ENCODE results near the gene PARD3B.
A peak's percentile ranks its signal among the peaks of the same experiment; 100 is the strongest.

Gene PARD3B

GRCh38 chr2:204849892-204850291, 304.6 kb downstream of the PARD3B start:
- DNase-seq (ENCODE audit: low spot score), result no peak
- Histone ChIP-seq H3K4me1 (ENCODE audit: insufficient read depth, poor library complexity, severe bottlenecking) (peaks cover 11% of the 10 kb centered on the region), H3K27me3 (ENCODE audit: insufficient read depth, poor library complexity, severe bottlenecking) (no peaks in the 10 kb centered on the region), H3K9me3 (ENCODE audit: severe bottlenecking) (no peaks in the 10 kb centered on the region), H3K36me3 (ENCODE audit: low read depth) (no peaks in the 10 kb centered on the region), H3K4me3 (ENCODE audit: severe bottlenecking) (no peak overlapping the region), H3K27ac (ENCODE audit: poor library complexity, severe bottlenecking) (no peak overlapping the region)
- TF ChIP-seq, protein P1, sequence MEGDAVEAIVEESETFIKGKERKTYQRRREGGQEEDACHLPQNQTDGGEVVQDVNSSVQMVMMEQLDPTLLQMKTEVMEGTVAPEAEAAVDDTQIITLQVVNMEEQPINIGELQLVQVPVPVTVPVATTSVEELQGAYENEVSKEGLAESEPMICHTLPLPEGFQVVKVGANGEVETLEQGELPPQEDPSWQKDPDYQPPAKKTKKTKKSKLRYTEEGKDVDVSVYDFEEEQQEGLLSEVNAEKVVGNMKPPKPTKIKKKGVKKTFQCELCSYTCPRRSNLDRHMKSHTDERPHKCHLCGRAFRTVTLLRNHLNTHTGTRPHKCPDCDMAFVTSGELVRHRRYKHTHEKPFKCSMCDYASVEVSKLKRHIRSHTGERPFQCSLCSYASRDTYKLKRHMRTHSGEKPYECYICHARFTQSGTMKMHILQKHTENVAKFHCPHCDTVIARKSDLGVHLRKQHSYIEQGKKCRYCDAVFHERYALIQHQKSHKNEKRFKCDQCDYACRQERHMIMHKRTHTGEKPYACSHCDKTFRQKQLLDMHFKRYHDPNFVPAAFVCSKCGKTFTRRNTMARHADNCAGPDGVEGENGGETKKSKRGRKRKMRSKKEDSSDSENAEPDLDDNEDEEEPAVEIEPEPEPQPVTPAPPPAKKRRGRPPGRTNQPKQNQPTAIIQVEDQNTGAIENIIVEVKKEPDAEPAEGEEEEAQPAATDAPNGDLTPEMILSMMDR (IDR thresholded peaks at IDR 0.05; ENCODE audit: poor library complexity, severe bottlenecking), result no peak
- peak; percentile 42; the same call in 2 of the 3 replicates for ATAC-seq (ENCODE audit: low read depth)

DNA sequence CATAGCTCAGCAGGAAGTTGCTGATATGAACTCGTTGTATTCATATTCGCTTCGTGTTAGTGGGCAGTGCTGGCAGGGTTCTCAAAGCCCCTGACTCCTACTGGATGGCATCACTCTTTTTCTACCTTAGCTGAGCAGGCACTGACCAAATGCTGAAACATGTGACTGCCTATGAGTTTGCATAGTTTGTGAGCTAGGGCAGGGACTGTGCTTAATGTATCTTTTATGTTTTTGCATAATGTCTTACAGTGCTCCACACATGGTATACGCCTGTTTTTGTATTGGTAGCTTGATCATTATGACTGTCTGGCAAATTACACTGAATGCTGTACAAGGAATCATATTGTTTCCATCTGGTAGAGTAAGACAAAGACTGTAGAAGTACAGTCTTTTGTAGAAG, 305.3 kb downstream of the PARD3B start:
- Histone ChIP-seq H3K27ac (ENCODE audit: poor library complexity, severe bottlenecking) (no peak overlapping the region), H3K4me1 (ENCODE audit: insufficient read depth, poor library complexity, severe bottlenecking) (peaks cover 11% of the 10 kb centered on the region), H3K36me3 (ENCODE audit: low read depth) (no peaks in the 10 kb centered on the region), H3K27me3 (ENCODE audit: insufficient read depth, poor library complexity, severe bottlenecking) (no peaks in the 10 kb centered on the region), H3K9me3 (ENCODE audit: severe bottlenecking) (no peaks in the 10 kb centered on the region), H3K4me3 (ENCODE audit: severe bottlenecking) (no peak overlapping the region)
- TF ChIP-seq, protein P1 (IDR thresholded peaks at IDR 0.05; ENCODE audit: poor library complexity, severe bottlenecking), result no peak
- ATAC-seq (ENCODE audit: low read depth) (no peak), DNase-seq (ENCODE audit: low spot score) (no peak)

- Histone ChIP-seq H3K4me3 (ENCODE audit: severe bottlenecking) (no peak overlapping the region), H3K9me3 (ENCODE audit: severe bottlenecking) (no peaks in the 10 kb centered on the region), H3K4me1 (ENCODE audit: insufficient read depth, poor library complexity, severe bottlenecking) (peaks cover 11% of the 10 kb centered on the region), H3K36me3 (ENCODE audit: low read depth) (no peaks in the 10 kb centered on the region), H3K27ac (ENCODE audit: poor library complexity, severe bottlenecking) (no peak overlapping the region), H3K27me3 (ENCODE audit: insufficient read depth, poor library complexity, severe bottlenecking) (no peaks in the 10 kb centered on the region)
- no peak for ATAC-seq (ENCODE audit: low read depth)
- DNase-seq (ENCODE audit: low spot score), result no peak
- TF ChIP-seq, protein P1 (IDR thresholded peaks at IDR 0.05; ENCODE audit: poor library complexity, severe bottlenecking), result no peak
These were observed 308.6 kb downstream of the PARD3B start for GRCh38 chr2:204853905-204854304.

DNA sequence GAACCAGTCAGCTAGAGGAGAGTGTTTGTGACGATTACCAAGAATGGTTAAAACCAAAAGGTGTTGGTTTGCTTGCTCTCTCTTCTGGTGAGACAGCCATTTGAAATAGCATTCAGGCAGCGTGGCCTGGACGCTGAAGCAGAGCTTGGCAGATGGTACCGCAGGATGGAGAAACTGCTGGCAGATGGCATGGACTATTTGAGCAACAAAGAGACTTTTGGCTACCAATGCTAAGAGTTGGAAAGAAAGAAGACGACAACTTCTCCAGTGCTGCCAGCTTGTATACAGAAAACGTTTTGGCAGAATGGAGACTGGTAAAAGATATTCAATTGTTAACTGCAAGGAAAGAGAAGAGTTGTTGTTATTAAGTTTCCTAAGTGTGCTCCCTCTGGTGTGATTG, 315.0 kb downstream of the PARD3B start:
- TF ChIP-seq, protein P1 (IDR thresholded peaks at IDR 0.05; ENCODE audit: poor library complexity, severe bottlenecking), result no peak
- ATAC-seq (ENCODE audit: low read depth), result no peak
- Histone ChIP-seq H3K9me3 (ENCODE audit: severe bottlenecking) (no peaks in the 10 kb centered on the region), H3K36me3 (ENCODE audit: low read depth) (no peaks in the 10 kb centered on the region), H3K27me3 (ENCODE audit: insufficient read depth, poor library complexity, severe bottlenecking) (no peaks in the 10 kb centered on the region), H3K27ac (ENCODE audit: poor library complexity, severe bottlenecking) (no peak overlapping the region), H3K4me3 (ENCODE audit: severe bottlenecking) (no peak overlapping the region), H3K4me1 (ENCODE audit: insufficient read depth, poor library complexity, severe bottlenecking) (no peaks in the 10 kb centered on the region)
- no peak for DNase-seq (ENCODE audit: low spot score)

GRCh38 chr2:204862809-204863208, 317.5 kb downstream of the PARD3B start:
- TF ChIP-seq, protein P1 (IDR thresholded peaks at IDR 0.05; ENCODE audit: poor library complexity, severe bottlenecking), result no peak
- no peak overlapping the region for H3K27ac ChIP-seq (ENCODE audit: poor library complexity, severe bottlenecking)
- peak; percentile 32 for DNase-seq (ENCODE audit: low spot score)
- H3K4me1 ChIP-seq (ENCODE audit: insufficient read depth, poor library complexity, severe bottlenecking), result no peaks in the 10 kb centered on the region
- H3K9me3 ChIP-seq (ENCODE audit: severe bottlenecking), result no peaks in the 10 kb centered on the region
- H3K4me3 ChIP-seq (ENCODE audit: severe bottlenecking), result no peak overlapping the region
- H3K36me3 ChIP-seq (ENCODE audit: low read depth), result no peaks in the 10 kb centered on the region
- no peak for ATAC-seq (ENCODE audit: low read depth)
- no peaks in the 10 kb centered on the region for H3K27me3 ChIP-seq (ENCODE audit: insufficient read depth, poor library complexity, severe bottlenecking)
